ENCODE data around the gene TRIOBP. TPM values are rescaled to one million over a fixed set of nuclear protein-coding genes. Genes with fewer than 3 reads are reported as not detected.

The TRIOBP gene
- total RNA-seq, 1 donor from 2014 or later: 49.5 TPM

- no peak overlapping the region for H3K27ac Mint-ChIP-seq (ENCODE audit: unreplicated experiment)
- H3K4me3 Mint-ChIP-seq (ENCODE audit: unreplicated experiment): no peak overlapping the region
- no peaks in the 10 kb centered on the region for H3K9me3 Mint-ChIP-seq (ENCODE audit: low read depth)
- no peak for TF ChIP-seq CTCF (IDR thresholded peaks at IDR 0.05)
- H3K36me3 Mint-ChIP-seq (ENCODE audit: low read depth): peaks cover 4% of the 10 kb centered on the region
- DNase-seq (ENCODE audit: low spot score): no peak
- peaks cover 16% of the 10 kb centered on the region for H3K4me1 Mint-ChIP-seq (ENCODE audit: low read depth)
- H3K27me3 Mint-ChIP-seq (ENCODE audit: low read depth): no peaks in the 10 kb centered on the region
These were observed 639 bp downstream of the TRIOBP start for GRCh38 chr22:37697538-37697835.

DNA sequence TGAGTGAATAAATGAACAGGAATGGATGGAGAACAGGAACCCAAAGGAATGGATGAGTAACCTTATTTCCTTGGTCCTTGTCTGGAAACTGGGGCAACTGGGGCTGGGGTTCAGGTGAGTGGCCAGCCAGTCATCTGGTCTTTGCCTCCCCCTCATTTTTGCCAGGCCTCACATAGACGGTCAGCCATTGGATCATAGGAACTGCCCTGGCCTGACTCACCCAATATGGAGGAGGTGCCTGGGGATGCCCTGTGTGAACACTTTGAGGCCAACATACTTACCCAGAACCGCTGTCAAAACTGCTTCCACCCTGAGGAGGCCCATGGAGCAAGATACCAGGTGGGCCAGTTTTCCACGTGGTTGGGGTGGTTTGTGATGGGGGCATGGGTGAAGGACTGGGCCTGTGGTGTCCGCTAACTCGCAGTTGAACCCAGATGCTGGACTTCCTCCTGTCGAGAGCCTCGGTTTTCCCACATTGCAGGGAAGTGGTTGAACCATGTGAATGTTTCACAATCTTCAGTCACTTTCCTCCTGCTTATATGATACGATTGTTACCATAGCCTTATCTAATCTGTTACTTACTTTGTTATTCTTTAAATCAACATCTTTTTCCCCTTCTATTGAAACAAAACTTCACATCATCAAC is 4.4 kb downstream of the TRIOBP start:
- no peak overlapping the region for H3K4me3 Mint-ChIP-seq (ENCODE audit: unreplicated experiment)

GRCh38 chr22:37703906-37704305 is 7.1 kb downstream of the TRIOBP start:
- no peak overlapping the region for H3K4me3 Mint-ChIP-seq (ENCODE audit: unreplicated experiment)
- no peak for TF ChIP-seq CTCF (IDR thresholded peaks at IDR 0.05)
- no peaks in the 10 kb centered on the region for H3K4me1 Mint-ChIP-seq (ENCODE audit: low read depth)
- no peaks in the 10 kb centered on the region for H3K9me3 Mint-ChIP-seq (ENCODE audit: low read depth)
- no peaks in the 10 kb centered on the region for H3K27me3 Mint-ChIP-seq (ENCODE audit: low read depth)
- no peak overlapping the region for H3K27ac Mint-ChIP-seq (ENCODE audit: unreplicated experiment)
- H3K36me3 Mint-ChIP-seq (ENCODE audit: low read depth): peaks cover 1% of the 10 kb centered on the region
- DNase-seq (ENCODE audit: low spot score): no peak

More for the DNA sequence above, 4.4 kb downstream of the TRIOBP start:
- Mint-ChIP-seq H3K27ac (ENCODE audit: unreplicated experiment) (no peak overlapping the region), H3K36me3 (ENCODE audit: low read depth) (peaks cover 1% of the 10 kb centered on the region), H3K9me3 (ENCODE audit: low read depth) (no peaks in the 10 kb centered on the region), H3K27me3 (ENCODE audit: low read depth) (no peaks in the 10 kb centered on the region), H3K4me1 (ENCODE audit: low read depth) (peaks cover 10% of the 10 kb centered on the region)
- no peak for DNase-seq (ENCODE audit: low spot score)
- no peak for TF ChIP-seq CTCF (IDR thresholded peaks at IDR 0.05)

GRCh38 chr22:37704645-37705044 is 7.8 kb downstream of the TRIOBP start:
- Mint-ChIP-seq H3K4me1 (ENCODE audit: low read depth) (no peaks in the 10 kb centered on the region), H3K9me3 (ENCODE audit: low read depth) (no peaks in the 10 kb centered on the region), H3K27me3 (ENCODE audit: low read depth) (no peaks in the 10 kb centered on the region), H3K27ac (ENCODE audit: unreplicated experiment) (no peak overlapping the region), H3K36me3 (ENCODE audit: low read depth) (peaks cover 1% of the 10 kb centered on the region), H3K4me3 (ENCODE audit: unreplicated experiment) (no peak overlapping the region)
- no peak for DNase-seq (ENCODE audit: low spot score)
- no peak for TF ChIP-seq CTCF (IDR thresholded peaks at IDR 0.05)

DNA sequence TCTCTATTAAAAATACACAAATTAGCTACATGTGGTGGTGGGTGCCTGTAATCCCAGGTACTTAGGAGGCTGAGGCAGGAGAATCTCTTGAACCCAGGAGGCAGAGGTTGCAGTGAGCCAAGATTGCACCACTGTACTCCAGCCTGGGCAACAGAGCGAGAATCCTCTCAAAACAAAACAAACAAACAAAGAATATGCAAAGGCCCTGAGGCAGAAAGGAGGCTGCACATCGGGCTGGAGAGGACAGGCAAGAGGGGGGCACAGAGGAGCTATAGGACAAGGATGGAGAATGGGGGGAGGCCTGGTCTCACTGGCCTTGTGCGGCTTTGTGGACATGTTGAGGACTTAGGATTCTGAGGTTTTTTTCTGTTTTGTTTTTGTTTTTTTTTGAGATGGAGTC is 8.4 kb downstream of the TRIOBP start:
- no peaks in the 10 kb centered on the region for H3K9me3 Mint-ChIP-seq (ENCODE audit: low read depth)
- H3K27ac Mint-ChIP-seq (ENCODE audit: unreplicated experiment): no peak overlapping the region
- no peak for TF ChIP-seq CTCF (IDR thresholded peaks at IDR 0.05)
- DNase-seq (ENCODE audit: low spot score): no peak
- H3K36me3 Mint-ChIP-seq (ENCODE audit: low read depth): peaks cover 3% of the 10 kb centered on the region
- H3K27me3 Mint-ChIP-seq (ENCODE audit: low read depth): no peaks in the 10 kb centered on the region
- H3K4me3 Mint-ChIP-seq (ENCODE audit: unreplicated experiment): no peak overlapping the region
- no peaks in the 10 kb centered on the region for H3K4me1 Mint-ChIP-seq (ENCODE audit: low read depth)

Measured in chondrocyte (in vitro differentiated cells).